ENCODE data around the gene C1S.
"Not testable (repeated sequence)": the region's sequence is repeated elsewhere in the genome, so short reads cannot be mapped to it uniquely, and the experiment has no call there.

Gene C1S

DNA sequence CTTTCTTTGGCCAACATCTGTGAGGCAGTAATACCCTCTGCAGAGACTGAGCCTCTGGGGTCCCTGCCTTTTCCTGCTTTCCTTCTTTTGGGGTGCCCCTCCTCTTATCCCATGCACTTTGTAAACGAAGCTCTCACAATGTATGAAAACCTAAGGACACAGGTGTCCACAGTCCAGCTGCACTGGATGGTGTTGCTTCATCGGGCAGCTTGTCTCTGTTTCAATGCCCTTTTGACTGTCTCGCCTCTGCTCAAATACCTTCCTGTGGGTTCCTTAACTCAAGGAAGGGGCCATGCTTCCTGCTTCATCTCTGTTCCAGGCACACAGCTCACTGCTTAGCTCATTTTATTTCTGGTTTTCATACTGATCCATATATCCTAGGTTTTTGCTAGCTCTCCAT, 42.1 kb downstream of the C1S start:
- H3K9me3 ChIP-seq (ENCODE audit: severe bottlenecking), result peaks cover 6% of the 10 kb centered on the region
- TF ChIP-seq, protein P1, sequence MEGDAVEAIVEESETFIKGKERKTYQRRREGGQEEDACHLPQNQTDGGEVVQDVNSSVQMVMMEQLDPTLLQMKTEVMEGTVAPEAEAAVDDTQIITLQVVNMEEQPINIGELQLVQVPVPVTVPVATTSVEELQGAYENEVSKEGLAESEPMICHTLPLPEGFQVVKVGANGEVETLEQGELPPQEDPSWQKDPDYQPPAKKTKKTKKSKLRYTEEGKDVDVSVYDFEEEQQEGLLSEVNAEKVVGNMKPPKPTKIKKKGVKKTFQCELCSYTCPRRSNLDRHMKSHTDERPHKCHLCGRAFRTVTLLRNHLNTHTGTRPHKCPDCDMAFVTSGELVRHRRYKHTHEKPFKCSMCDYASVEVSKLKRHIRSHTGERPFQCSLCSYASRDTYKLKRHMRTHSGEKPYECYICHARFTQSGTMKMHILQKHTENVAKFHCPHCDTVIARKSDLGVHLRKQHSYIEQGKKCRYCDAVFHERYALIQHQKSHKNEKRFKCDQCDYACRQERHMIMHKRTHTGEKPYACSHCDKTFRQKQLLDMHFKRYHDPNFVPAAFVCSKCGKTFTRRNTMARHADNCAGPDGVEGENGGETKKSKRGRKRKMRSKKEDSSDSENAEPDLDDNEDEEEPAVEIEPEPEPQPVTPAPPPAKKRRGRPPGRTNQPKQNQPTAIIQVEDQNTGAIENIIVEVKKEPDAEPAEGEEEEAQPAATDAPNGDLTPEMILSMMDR (IDR thresholded peaks at IDR 0.05; ENCODE audit: low read depth, low read length), result no peak
- DNase-seq, result no peak
- no peaks in the 10 kb centered on the region for H3K27me3 ChIP-seq (ENCODE audit: insufficient read depth, low read depth, severe bottlenecking)
- 0 out of 2 replicates have a peak, but pooled peaks cover 6% of the 10 kb centered on the region for H3K36me3 ChIP-seq
- no peak overlapping the region for H3K4me3 ChIP-seq (ENCODE audit: low read depth, low read length)
- H3K27ac ChIP-seq, result no peak overlapping the region

DNA sequence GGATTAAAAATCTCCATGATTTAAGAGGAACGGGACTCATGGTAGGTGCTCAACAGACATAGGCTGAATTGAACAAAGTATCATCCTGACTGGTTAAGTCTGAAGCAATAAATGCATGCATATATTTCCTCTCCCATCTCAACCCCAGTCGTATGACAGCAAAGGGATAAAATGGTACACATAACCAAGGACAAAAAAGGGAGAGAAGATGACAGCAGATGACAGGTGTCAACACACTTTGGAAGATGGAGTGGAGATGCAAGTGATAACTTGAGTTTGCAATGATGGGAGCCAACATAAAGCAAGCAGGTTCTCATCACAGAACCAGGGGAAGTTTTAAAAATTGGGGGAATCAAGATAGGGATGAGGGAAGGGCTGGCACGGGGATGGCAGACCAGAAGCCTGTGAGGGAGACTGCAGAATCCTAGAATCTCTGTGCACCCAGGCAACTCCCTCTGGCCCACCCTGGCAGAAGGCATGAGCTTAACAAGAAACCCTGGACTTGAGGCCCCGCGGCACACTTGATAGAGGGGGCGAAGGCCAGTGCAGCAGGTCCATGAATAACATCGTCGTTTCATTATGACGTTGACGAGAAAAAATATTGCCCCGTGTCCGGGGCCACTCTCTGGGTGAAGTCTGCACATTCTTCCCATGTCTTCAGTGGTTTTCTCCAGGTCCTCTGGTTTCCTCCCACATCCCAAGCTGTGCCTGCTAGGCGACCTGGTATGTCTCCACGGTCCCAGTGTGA, 43.5 kb downstream of the C1S start:
- DNase-seq, result no peak
- Histone ChIP-seq H3K36me3 (0 out of 2 replicates have a peak, but pooled peaks cover 6% of the 10 kb centered on the region), H3K9me3 (ENCODE audit: severe bottlenecking) (peaks cover 6% of the 10 kb centered on the region), H3K4me3 (ENCODE audit: low read depth, low read length) (no peak overlapping the region), H3K27me3 (ENCODE audit: insufficient read depth, low read depth, severe bottlenecking) (no peaks in the 10 kb centered on the region), H3K27ac (no peak overlapping the region)
- TF ChIP-seq, protein P1 (IDR thresholded peaks at IDR 0.05; ENCODE audit: low read depth, low read length), result no peak

DNA sequence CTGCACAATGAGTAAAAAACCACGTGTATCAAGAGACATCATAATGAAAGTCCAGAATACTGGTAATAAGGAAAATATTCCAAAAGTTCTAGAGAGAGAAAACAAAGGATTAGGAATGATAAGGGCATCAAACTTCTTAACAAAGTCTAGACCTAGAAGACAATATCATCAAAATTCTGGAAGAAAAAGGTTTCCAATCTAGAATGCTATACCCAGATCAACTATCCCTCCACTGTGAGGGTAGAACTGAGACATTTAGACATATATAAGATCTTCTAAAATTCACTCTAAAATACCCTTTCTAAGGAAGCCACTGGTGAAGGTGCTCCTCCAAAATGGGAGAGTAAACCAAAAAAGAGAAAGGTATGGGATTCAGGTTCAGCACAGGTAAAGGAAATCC, 45.6 kb downstream of the C1S start:
- TF ChIP-seq, protein P1 (IDR thresholded peaks at IDR 0.05; ENCODE audit: low read depth, low read length), result no peak
- Histone ChIP-seq H3K27me3 (ENCODE audit: insufficient read depth, low read depth, severe bottlenecking) (no peaks in the 10 kb centered on the region), H3K27ac (no peak overlapping the region), H3K4me3 (ENCODE audit: low read depth, low read length) (no peak overlapping the region), H3K9me3 (ENCODE audit: severe bottlenecking) (peaks cover 6% of the 10 kb centered on the region), H3K36me3 (0 out of 2 replicates have a peak, but pooled peaks cover 6% of the 10 kb centered on the region)
- no peak for DNase-seq

DNA sequence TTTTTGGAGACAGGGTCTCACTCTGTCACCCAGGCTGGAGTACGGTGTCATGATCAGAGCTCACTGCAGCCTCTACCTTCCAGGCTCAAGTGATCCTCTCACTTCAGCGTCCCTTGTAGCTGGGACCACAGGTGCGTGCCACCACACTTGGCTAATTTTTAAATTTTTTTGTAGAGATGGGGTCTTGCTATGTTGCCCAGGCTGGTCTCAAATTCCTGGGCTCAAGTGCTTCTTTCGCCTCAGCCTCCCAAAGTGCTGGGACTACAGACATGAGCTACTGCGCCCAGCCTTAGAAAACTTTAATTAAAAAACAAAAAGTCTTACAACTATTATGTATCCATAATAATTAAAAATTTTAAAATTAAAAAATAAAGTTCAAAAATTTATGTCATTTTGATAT, 46.7 kb downstream of the C1S start:
- H3K4me3 ChIP-seq (ENCODE audit: low read depth, low read length); DNase-seq; H3K27ac ChIP-seq: not testable (repeated sequence)

DNA sequence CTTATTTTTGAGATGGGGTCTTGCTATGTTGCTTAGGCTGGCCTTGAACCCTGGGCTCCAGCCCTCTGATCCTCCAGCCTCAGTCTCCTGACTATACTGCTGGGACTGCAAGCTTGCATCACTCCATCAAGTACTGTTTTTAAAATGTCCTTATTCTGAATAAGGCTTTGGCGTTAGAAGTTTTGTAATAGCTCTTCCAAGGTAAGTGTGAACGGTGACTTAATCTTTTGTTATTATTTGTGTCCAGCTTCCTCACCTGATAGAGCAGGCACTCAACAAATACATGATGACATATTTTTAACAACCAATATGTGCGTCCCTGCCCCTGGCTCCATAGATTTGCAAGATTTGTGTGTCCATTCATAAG, 47.1 kb downstream of the C1S start:
- no peak for DNase-seq
- H3K4me3 ChIP-seq (ENCODE audit: low read depth, low read length), result peak overlapping the region; percentile 45
- 0 out of 2 replicates have a peak, but pooled peaks cover 6% of the 10 kb centered on the region for H3K36me3 ChIP-seq
- no peaks in the 10 kb centered on the region for H3K27me3 ChIP-seq (ENCODE audit: insufficient read depth, low read depth, severe bottlenecking)
- H3K9me3 ChIP-seq (ENCODE audit: severe bottlenecking), result peaks cover 6% of the 10 kb centered on the region
- TF ChIP-seq, protein P1 (IDR thresholded peaks at IDR 0.05; ENCODE audit: low read depth, low read length), result no peak
- H3K27ac ChIP-seq, result peak overlapping the region; percentile 82

More for the DNA sequence above, 46.7 kb downstream of the C1S start:
- not testable (repeated sequence) for H3K36me3 ChIP-seq; H3K27me3 ChIP-seq (ENCODE audit: insufficient read depth, low read depth, severe bottlenecking); H3K9me3 ChIP-seq (ENCODE audit: severe bottlenecking)

DNA sequence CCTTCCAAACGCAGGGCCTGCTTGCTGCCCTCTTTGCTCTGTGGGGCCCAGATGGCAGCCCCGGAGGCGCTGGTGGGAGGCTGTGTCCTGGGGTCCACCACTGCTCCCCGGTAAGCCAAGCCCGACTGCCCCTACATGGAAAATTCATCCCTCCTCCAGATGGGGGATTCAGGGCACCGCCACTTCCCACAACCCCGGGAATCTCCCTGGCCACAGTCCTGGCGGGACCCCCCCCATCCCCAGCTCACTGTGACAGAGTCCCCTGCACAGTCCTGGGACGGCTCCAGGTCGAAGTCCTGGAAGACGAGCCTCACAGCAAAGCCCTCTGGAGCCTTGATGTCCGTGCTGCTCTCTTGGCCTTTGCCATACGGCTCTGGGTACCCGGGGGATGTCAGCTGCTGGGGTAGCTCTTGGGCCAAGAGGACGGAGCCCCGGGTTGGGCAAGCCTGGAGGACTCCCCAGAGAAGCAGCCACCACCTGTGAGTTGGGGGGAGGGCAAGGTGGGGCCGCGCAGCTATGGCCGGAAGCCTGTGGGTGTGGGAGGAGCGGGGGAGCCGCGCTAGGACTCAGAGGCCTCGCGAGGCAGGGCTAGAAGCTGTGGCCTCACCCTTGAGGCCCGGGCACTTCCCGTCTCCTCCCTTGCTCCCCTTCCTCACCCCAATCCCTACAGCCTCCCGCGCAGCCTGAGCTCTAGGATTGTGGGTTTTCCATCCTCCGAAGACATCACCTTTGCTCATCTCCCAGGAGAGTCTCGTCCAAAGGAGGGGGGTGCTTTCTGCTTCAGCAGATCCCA, 47.7 kb downstream of the C1S start:
- peak; percentile 71 for DNase-seq
- TF ChIP-seq, protein P1 (IDR thresholded peaks at IDR 0.05; ENCODE audit: low read depth, low read length), result no peak
- peak overlapping the region; percentile 82 for H3K27ac ChIP-seq
- H3K27me3 ChIP-seq (ENCODE audit: insufficient read depth, low read depth, severe bottlenecking), result no peaks in the 10 kb centered on the region
- H3K36me3 ChIP-seq, result 0 out of 2 replicates have a peak, but pooled peaks cover 6% of the 10 kb centered on the region
- H3K9me3 ChIP-seq (ENCODE audit: severe bottlenecking), result peaks cover 6% of the 10 kb centered on the region
- peak overlapping the region; percentile 45 for H3K4me3 ChIP-seq (ENCODE audit: low read depth, low read length)

Measured in WERI-Rb-1 (cell line).